Measurements from ENCODE around the gene SORD.

The SORD gene

DNA sequence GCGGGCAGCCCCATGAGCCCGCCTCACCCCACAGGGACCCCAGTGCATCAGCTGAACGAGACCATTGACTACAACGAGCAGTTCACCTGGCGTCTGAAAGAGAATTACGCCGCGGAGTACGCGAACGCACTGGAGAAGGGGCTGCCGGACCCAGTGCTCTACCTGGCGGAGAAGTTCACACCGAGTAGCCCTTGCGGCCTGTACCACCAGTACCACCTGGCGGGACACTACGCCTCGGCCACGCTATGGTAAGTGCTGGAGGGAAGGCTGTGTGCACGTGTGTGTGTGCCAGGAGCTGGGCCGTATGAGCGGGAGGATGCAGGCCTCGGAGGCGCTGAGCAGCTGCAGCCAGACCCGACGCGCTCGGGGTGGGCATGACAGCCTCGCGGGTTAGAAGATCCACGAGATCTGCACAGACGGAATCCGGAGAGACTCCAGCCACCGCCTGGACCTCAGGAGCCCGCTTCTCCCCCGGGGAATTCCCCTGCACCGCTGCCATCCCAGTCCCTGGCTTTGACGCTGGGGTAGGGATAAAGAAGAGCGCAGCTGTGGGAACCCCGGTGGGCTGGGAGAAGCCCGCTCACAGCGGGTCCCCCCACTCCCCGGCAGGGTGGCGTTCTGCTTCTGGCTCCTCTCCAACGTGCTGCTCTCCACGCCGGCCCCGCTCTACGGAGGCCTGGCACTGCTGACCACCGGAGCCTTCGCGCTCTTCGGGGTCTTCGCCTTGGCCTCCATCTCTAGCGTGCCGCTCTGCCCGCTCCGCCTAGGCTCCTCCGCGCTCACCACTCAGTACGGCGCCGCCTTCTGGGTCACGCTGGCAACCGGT, 93.7 kb downstream of the SORD start:
- no peak for DNase-seq (ENCODE audit: low read depth)

DNA sequence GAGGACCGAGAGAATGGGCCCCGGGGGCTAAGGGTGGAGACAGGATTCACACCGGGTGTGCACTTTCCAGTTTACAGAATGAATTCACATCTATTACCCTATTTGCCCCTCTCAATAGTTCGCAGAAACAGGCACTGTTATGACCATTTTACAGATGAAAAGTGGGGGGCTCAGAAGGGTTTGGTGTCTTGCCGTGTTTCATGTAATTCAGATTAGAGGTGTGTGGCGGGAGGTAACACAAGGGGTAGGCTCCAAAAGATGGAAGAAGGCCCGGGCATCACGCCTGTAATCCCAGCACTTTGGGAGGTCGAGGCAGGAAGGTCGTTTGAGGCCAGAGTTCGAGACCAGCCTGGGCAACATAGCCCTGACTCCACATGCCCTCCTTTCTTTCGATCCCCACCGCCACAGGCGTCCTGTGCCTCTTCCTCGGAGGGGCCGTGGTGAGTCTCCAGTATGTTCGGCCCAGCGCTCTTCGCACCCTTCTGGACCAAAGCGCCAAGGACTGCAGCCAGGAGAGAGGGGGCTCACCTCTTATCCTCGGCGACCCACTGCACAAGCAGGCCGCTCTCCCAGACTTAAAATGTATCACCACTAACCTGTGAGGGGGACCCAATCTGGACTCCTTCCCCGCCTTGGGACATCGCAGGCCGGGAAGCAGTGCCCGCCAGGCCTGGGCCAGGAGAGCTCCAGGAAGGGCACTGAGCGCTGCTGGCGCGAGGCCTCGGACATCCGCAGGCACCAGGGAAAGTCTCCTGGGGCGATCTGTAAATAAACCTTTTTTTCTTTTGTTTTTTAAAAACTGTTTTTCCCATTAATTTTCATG, 94.5 kb downstream of the SORD start:
- DNase-seq (ENCODE audit: low read depth) = no peak

DNA sequence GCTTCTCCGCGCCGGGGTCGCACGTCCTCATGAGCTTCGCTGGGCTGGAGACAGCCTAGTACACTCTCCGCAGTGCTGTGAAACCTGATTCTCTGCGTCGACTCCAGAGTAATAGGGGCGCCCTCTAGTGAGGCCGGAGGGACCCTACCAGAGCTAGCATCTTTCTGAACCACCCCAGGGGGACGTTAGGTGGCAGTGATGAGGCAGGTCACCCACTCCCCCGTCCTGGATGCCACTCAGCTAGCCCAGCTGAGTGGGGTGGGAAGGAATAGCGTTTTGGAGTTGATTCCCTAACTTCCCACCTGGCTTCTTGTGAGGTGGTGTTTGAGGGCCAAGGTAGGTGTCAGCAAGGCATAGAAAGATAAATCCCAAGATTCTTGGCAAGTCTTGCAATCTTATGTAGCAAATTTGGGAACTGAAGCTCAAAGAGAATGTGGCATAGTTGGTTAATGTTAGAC, 95.2 kb downstream of the SORD start:
- DNase-seq (ENCODE audit: low read depth) = peak; percentile 76

DNA sequence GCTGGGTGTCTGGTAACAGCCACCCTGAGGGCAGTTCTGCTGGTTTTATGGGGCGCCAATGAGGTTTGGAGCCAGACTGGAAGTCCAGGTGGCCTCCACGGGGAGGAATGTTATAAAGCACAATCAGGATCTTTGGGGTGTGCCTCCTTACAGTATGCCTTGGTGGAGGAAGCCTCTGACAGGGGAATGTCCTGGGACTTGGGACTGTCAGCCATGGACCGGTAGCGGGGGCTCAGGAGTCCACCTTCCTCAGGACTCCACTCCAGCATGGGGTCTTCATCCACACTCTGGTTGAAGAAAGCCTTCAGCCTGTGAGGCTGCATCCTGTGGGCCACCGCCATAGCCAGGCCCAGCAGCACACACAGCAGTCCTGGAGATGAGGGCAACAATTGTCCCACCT, 96.0 kb downstream of the SORD start:
- DNase-seq (ENCODE audit: low read depth) = no peak

DNA sequence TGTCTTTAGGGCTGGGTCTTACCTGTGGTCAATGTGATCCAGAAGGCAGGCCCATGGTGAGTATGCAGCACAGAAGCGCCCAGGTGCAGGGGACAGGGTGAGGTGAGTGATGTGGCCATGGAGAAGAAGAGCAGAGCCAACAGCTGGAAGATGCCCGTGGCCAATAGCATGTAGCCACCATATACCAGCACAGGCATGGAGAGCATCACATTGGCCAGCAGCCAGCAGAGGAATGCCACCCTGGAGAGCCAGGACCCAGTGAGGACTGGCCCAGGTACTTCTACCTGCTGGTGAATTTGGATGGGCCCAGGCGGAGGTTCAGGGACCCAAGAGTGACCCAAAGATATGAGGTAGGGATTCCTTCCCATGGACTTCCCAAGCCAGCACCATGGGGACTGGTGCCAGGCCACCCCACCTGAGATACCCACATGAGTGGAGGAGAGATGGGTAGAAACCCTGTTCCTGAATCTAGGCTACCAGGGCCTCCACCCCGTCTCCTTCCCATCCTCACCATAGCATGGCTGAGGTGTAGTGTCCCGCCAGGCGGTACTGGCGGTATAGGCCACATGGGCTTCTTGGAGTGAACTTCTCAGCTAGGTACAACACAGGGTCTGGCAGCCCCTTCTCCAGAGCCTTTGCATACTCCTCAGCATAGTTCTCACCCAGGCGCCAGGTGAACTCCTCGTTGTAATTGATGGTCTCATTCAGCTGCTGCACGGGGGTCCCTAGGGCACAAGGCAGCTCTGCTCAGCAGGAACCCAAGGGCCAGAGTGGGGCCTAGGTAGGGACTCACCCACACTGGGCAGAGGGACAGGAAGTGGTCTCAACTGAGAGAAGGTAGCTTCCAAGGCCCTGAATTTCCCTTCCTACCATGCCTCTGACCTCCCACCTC, 97.3 kb downstream of the SORD start:
- no peak for DNase-seq (ENCODE audit: low read depth)

DNA sequence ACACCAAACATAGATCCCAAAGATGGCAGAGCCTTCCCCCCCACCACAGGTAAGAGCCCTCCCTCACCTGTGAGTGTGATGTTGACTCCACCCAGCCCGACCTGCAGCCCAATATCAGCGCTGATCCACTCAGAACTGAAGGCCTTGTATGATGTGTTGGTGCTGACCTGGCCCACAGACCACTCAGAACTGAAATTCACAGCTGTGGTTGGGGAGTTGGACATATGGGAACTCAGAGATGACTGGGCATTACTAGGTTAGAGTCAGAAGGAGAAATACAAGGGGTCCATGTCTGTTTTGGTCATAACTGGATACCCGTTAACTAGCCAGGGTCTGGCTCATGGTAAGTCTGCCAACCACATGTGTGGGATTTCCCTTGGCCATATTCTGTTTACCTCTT, 98.0 kb downstream of the SORD start:
- DNase-seq (ENCODE audit: low read depth) = no peak

DNA sequence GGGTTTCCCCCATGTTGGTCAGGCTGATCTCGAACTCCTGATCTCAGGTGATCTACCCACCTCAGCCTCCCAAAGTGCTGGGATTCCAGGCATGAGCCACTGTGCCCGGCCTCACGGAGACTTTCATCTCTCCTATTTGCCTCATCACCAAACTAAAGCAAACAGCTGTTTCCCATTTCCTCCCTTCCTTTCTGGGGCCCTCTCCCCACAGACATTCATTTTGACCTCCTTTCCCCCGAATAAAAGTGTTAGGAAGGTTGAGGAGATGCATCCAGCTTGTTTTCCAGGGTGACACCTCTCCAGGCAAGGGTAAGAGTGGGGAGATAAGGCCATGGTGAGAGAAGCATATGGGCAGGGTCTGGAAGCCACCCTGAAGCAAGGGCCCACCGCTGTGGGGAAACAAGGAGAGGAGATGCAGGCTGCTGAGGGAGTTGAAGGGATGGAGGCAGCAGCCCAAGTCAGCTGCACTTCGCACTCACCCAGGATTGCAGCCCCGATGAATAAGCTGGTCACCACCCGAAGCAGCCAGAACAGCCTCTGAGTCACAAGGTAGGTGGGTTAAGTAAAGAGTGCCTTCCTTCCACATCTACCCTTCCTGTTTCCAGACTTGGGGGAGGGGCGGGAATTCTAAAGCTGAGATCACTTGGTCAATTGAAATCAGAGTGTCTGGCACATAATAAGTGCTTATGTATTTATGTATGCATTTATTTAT, 98.9 kb downstream of the SORD start:
- DNase-seq (ENCODE audit: low read depth) = peak; percentile 76

DNA sequence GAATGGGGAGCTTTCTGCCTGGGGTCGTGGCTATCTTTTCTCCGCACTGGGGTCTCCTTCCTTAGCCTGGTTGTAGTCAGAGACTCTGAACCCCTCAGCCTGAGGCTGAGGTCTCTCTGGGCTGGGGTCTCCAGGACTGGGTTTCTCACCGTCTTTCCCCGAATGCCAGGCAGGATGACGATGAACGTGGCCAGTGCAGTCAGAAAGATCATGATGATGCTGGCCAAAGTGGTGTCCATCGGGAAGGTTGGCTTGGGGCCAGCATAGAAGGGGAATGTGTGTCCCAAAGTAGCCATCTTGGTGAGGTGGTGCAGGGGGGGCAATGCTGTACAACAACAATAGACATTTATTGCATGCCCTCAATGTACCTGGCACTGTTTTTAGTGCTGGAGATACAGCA, 99.7 kb downstream of the SORD start:
- no peak for DNase-seq (ENCODE audit: low read depth)

DNA sequence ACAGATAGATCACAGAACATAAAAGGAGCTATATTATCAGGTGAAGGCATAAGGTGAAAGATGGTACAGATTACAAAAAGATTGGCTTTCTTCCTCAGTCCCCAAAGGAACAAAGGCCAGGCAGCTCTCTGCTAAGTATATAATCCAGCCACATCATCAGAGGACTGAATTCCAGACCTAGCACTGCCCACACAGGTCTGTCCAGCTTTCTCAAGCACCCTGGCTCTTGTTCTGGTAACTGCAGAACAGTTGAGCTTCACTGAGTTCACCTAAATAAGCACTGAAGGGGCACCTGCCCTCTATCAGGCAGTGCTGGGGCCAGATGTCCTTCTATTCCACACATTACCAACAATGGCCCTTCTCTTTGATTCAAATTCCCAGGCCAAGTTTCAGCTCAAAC, 100.4 kb downstream of the SORD start:
- DNase-seq (ENCODE audit: low read depth) = no peak

DNA sequence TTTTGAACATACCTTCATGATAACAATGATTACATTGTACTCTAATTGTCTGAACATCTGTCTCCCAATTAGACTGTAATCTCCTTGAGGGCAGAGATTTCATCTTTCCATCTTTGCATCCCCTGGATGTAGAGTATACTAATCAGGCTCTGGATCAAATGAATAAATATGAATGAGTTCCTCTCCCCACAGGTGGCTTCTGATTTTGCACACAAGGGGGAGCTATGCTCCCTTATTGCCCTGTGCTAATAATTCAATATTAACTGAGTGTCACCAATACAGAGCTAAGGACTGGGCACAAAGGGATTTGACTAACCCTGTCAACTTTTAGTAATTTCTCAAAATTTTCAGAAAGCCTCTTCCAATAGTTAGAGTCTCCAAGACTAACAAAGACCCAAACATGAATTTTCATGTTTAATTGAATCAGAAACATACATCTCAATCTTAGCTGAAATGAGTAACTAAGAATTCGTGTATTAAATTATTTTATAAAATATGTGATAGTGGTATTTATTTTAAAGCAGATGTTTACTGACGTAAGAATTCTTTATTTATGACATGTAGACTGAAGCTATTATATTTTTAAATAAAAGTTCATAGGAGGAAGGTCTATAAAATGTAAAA, 103.7 kb downstream of the SORD start:
- DNase-seq (ENCODE audit: low read depth) = no peak
